DOHH2 (cell line): ENCODE results near the gene TPRA1.

Experiments used
- CTCF ChIP-seq: fragments of 200-600 bp; sonication (generic); IDR thresholded peaks from one replicate; pipeline ENCODE4 v1.5.1; 2014; ENCODE audit warnings: antibody characterized with exemption, mild to moderate bottlenecking, low read depth, low read length; ENCODE audit not compliant: poor library complexity, severe bottlenecking
- EZH2phosphoT487 ChIP-seq: fragments of 200-600 bp; sonication (generic); IDR thresholded peaks from 2 replicates; pipeline ENCODE4 v1.6.1; 2017; ENCODE audit warnings: borderline replicate concordance, mild to moderate bottlenecking, antibody characterized with exemption, low read length, moderate library complexity, mixed read lengths

GRCh38 chr3:127629467-127630403 lies 39.2 kb upstream of the TPRA1 start:
- TF ChIP-seq CTCF (no peak), EZH2phosphoT487 (no peak)
